Mesothelial cell of epicardium (in vitro differentiated cells): Measurements from ENCODE around the gene FAM193A. TPM values are rescaled to one million over a fixed set of nuclear protein-coding genes. Genes with fewer than 3 reads are reported as not detected.

ENCODE experiments used
- DNase-seq, 2 experiments: peaks; one replicate each; pipeline ENCODE4 v3.0.0; 2021; ENCODE audit warnings: low spot score in 2 of 2; ENCODE audit not compliant: unreplicated experiment in 2 of 2
- H3K27ac Mint-ChIP-seq: 2 replicates; pipeline ENCODE4 v1.8.0; 2021; ENCODE audit warnings: mixed read lengths
- H3K27me3 Mint-ChIP-seq: 2 replicates; pipeline ENCODE4 v1.8.0; 2021; ENCODE audit warnings: low read depth, mixed read lengths
- H3K36me3 Mint-ChIP-seq: 2 replicates; pipeline ENCODE4 v1.8.0; 2021; ENCODE audit warnings: mixed read lengths
- H3K4me1 Mint-ChIP-seq: 2 replicates; pipeline ENCODE4 v1.8.0; 2021; ENCODE audit warnings: mixed read lengths
- H3K4me3 Mint-ChIP-seq: 2 replicates; pipeline ENCODE4 v1.8.0; 2021; ENCODE audit warnings: mild to moderate bottlenecking, moderate library complexity, mixed read lengths
- H3K9me3 Mint-ChIP-seq: 2 replicates; pipeline ENCODE4 v1.8.0; 2021; ENCODE audit warnings: mixed read lengths
- CTCF ChIP-seq: fragments of 200-600 bp; sonication (generic); IDR thresholded peaks from one replicate; pipeline ENCODE4 v1.5.0; 2021; ENCODE audit warnings: antibody characterized with exemption; ENCODE audit not compliant: unreplicated experiment
- total RNA-seq: library from RNA; stranded (reverse); gene quantifications from 3 replicates; pipeline ENCODE4 v1.2.1, GENCODE V29; 2021

FAM193A gene
- total RNA-seq, 1 donor from 2014 or later: 48.1 TPM

DNA sequence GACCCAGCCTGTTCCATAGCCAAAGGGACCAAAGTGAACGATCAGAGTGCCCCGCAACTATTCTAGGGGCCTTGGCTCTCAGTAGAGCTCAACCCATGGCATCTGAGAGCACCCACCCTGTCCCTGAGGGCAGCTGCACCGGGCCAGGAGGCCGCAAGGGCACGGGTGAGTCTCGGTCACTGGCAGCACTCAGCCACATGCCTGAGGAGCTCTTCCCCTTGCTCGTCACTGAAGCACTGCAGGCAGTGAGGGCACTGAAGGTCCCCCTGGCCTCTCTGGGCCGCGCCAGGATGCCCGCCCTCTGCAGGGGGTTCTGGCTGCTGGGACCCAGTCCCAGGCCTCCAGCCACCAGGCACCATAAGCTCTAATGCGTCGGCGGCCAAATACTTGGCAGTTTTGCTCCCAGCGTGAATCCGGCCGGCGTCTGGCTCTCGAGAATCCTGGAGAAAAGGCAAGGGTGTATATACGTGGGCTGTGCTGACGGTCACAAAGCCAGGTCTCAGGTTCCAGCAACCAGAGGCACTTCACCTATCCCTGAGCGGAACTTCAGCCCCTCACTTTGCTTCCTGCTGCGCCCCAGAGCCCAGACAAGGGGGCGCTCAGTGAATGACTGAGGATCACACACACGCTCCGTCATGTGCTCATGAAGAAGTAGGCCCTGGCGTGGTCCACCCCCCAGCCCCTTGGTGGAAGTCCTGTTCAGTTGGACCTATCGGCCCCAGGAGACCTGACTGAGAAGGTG, 205.8 kb downstream of the FAM193A start:
- Mint-ChIP-seq H3K27ac (no peak overlapping the region), H3K4me1 (peaks cover 2% of the 10 kb centered on the region), H3K27me3 (no peaks in the 10 kb centered on the region), H3K9me3 (peaks cover 7% of the 10 kb centered on the region), H3K36me3 (peaks cover 23% of the 10 kb centered on the region), H3K4me3 (no peak overlapping the region)
- no peak for TF ChIP-seq CTCF
- no peak for DNase-seq

DNA sequence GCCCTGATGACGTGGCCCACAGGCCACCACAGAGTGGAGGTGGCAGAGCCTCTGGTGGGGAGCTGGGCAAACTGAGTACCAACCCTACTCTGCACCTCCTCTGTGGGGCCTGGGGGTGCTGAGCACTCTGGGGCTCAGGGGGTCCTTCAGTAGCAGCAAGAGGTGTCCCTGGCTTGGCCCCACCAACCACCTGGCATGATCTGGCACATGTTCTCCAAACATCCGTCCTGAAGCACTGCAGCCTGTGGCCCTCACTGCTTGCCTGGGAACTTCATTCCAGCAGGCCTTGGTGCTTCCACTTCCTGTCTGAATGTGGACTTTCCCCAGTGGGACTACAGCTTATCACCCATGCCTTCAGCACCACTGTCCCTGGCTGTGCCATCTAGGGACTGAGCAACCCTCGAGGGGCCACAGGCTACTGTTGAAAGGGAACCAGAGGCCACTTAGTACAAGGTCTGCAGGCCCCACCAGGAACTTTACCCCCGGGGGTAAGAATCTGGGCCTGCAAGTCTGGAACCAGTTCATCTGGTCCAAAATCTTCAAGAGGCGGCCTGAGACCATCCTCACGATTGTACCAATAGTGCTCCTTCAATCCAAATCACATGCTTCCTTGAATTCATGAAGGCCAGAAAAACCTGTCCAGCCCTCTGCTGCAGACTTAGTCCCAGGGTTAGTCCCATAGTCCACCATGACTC, 206.5 kb downstream of the FAM193A start:
- TF ChIP-seq CTCF: no peak
- no peak overlapping the region for H3K4me3 Mint-ChIP-seq
- peaks cover 29% of the 10 kb centered on the region for H3K36me3 Mint-ChIP-seq
- H3K9me3 Mint-ChIP-seq: peaks cover 7% of the 10 kb centered on the region
- DNase-seq: no peak
- H3K4me1 Mint-ChIP-seq: peaks cover 2% of the 10 kb centered on the region
- no peaks in the 10 kb centered on the region for H3K27me3 Mint-ChIP-seq
- no peak overlapping the region for H3K27ac Mint-ChIP-seq

- H3K27me3 Mint-ChIP-seq: no peaks in the 10 kb centered on the region
- no peak for TF ChIP-seq CTCF
- no peak for DNase-seq
- H3K27ac Mint-ChIP-seq: no peak overlapping the region
- no peaks in the 10 kb centered on the region for H3K9me3 Mint-ChIP-seq
- no peak overlapping the region for H3K4me3 Mint-ChIP-seq
- peaks cover 2% of the 10 kb centered on the region for H3K4me1 Mint-ChIP-seq
- peaks cover 24% of the 10 kb centered on the region for H3K36me3 Mint-ChIP-seq
Observed at GRCh38 chr4:2743518-2744445, 207.3 kb downstream of the FAM193A start.

GRCh38 chr4:2744576-2745270, 208.3 kb downstream of the FAM193A start:
- TF ChIP-seq CTCF: no peak
- DNase-seq: no peak
- no peak overlapping the region for H3K4me3 Mint-ChIP-seq
- peaks cover 2% of the 10 kb centered on the region for H3K4me1 Mint-ChIP-seq
- peaks cover 24% of the 10 kb centered on the region for H3K36me3 Mint-ChIP-seq
- H3K27me3 Mint-ChIP-seq: no peaks in the 10 kb centered on the region
- no peaks in the 10 kb centered on the region for H3K9me3 Mint-ChIP-seq
- H3K27ac Mint-ChIP-seq: no peak overlapping the region

- H3K27ac Mint-ChIP-seq: peak overlapping the region; percentile 12
- no peak for TF ChIP-seq CTCF
- H3K36me3 Mint-ChIP-seq: peaks cover 19% of the 10 kb centered on the region
- H3K9me3 Mint-ChIP-seq: no peaks in the 10 kb centered on the region
- peaks cover 2% of the 10 kb centered on the region for H3K4me1 Mint-ChIP-seq
- H3K27me3 Mint-ChIP-seq: no peaks in the 10 kb centered on the region
- DNase-seq: no peak
- H3K4me3 Mint-ChIP-seq: no peak overlapping the region
Observed at GRCh38 chr4:2745516-2745915, 209.1 kb downstream of the FAM193A start.
